T follicular helper cell (primary cell): ENCODE data around the gene OBSCN.

Experiments used
- DNase-seq: peaks from one replicate; pipeline ENCODE4 v3.0.0-alpha.2; 2020; ENCODE audit warnings: low read depth

Gene OBSCN

GRCh38 chr1:228341814-228342626 lies 134.2 kb downstream of the OBSCN start:
- no peak for DNase-seq

GRCh38 chr1:228342627-228343190 lies 134.9 kb downstream of the OBSCN start:
- no peak for DNase-seq

GRCh38 chr1:228343191-228343661 lies 135.4 kb downstream of the OBSCN start:
- no peak for DNase-seq

DNA sequence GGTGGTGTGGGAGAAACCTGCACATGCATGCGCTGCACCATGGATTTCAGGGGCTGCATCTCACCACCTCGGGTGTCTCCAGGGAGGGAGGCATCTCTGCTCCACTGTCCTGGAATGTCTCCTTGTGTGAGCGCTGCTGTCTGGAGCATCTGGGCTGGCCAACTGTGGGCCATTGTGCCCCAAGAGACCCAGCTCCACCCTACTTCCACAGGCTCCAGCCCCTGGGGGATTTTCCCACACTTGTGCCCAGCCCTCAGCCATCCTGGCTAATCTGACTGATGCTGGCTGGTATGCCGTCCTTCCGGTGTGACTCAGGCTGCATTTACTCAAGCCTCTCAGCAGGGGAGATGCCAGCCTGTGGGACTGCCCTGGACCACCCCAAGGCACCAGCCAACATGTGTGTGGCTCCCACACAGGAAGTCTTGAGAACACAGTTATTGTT lies 136.8 kb downstream of the OBSCN start:
- no peak for DNase-seq

DNA sequence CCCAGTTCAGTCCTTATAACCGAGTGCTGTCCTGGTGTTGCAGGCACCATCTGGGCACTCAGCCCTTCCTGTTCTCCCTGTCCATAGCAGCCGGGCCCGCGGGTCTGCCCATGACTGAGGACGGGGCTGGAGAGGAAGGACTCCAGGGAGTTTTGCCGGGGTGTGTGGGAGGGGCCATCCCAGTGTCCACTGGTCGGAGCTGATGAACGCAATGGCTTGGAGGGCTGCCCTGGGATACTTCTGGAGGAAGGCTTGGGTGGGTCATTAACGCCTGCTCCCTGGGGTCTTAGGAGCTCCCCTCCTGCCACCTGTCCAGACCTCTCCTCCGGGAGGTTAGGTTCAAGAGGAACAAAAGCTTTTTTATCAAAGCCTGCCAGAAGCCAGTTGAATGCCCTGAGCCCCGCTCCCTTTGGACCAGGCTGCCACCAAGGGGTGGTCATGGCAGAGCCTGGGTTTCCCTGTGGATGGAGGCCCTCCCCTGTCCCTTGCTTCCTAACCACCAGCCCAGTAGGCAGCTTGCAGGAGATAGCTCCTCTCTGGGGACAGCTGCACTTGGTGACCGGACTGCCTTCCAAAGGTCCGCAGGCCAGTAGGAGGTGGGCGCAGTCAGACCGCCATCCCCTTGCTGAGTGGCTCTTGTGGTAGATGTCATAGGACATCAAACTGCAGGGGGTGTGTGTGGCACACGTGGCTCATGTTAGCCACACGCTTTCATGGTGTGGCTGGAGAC lies 137.5 kb downstream of the OBSCN start:
- DNase-seq = no peak

GRCh38 chr1:228346731-228347130 lies 138.9 kb downstream of the OBSCN start:
- no peak for DNase-seq

- DNase-seq = no peak
These were observed 139.3 kb downstream of the OBSCN start for GRCh38 chr1:228347181-228347580.

- no peak for DNase-seq
These were observed 141.0 kb downstream of the OBSCN start for GRCh38 chr1:228348708-228349467.

DNA sequence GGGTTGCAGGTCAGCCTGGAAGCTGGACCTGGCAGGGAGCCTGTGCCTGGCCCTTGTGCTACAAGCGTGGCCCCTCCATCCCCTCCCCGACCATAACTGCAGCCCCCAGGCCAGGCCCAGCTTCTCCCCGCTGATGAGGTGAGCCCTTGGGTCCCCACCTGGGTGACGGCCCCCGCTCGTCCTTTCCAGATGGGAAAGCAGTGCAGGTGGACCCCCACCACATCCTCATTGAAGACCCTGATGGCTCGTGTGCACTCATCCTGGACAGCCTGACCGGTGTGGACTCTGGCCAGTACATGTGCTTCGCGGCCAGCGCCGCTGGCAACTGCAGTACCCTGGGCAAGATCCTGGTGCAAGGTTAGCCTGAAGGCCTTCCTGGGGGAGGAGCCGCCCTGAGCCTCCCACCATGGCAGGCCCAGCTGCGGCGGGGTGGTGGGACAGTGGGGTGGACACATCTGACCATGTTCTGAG lies 141.9 kb downstream of the OBSCN start:
- DNase-seq = no peak

DNA sequence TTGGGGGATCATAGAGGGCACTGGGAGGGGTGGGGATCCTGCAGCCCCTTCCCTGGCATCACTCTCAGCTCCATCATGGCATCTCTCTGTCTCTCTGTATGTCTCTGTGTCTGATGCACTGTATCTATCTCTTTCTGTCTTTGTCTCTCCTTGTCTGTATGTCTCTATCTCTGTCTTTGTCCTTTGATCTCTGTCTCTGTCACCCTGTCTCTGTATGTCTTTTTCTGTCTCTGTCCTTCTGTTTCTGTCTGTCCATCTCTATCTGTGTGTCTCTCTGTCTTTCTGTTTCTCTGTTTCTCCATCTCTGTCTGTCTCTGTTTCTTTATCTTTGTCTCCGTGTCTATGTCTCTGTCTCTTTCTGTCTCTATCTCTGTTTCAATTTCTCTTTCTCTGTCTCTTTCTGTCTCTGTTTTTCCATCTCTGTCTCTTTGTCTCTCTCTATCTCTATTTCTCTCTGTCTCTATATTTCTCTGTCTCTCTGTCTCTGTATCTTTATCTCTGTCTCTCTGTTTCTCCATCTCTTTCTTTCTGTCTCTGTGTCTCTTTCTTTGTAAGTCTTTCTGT lies 142.4 kb downstream of the OBSCN start:
- no peak for DNase-seq

GRCh38 chr1:228350831-228351781 lies 143.3 kb downstream of the OBSCN start:
- DNase-seq = no peak

GRCh38 chr1:228351850-228352249 lies 144.0 kb downstream of the OBSCN start:
- DNase-seq = no peak

GRCh38 chr1:228352677-228353481 lies 145.0 kb downstream of the OBSCN start:
- DNase-seq = no peak

DNA sequence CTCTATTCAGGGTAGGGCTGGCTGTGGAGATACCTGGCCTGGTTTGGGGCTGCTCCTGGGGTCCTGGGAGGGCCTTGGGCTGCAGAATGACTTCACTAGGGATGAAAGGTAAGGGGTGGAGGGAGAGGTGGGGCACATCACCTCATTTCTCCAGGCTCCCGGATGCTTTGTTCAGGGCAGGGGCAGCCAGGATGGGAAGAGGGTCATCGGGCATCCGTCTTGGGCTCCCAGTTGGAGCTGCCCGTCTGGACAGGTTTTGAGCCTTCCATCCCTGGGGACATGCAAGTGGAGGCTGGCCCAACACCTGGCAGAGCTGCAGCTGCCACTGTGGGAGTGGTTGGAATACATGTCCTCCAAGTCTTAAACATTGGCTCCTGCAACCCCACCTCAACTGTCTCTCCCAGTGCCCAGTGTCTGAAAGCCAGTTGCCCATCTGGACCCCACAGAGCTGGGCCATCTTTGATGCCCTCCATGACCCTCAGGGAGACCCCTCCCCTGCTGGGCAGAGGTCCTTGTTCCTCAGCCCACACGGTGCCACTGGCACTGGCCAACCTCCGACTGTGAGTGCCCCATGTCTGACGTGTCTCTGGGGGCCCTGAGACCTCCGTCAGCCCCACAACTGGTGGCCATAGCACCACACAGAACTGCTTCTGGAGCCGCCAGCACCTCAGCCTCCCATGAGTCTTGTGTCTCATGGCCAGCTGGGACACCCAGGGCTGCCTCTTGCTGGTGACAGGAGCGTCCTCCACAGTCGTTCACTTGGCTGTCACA lies 145.9 kb downstream of the OBSCN start:
- DNase-seq = no peak

DNA sequence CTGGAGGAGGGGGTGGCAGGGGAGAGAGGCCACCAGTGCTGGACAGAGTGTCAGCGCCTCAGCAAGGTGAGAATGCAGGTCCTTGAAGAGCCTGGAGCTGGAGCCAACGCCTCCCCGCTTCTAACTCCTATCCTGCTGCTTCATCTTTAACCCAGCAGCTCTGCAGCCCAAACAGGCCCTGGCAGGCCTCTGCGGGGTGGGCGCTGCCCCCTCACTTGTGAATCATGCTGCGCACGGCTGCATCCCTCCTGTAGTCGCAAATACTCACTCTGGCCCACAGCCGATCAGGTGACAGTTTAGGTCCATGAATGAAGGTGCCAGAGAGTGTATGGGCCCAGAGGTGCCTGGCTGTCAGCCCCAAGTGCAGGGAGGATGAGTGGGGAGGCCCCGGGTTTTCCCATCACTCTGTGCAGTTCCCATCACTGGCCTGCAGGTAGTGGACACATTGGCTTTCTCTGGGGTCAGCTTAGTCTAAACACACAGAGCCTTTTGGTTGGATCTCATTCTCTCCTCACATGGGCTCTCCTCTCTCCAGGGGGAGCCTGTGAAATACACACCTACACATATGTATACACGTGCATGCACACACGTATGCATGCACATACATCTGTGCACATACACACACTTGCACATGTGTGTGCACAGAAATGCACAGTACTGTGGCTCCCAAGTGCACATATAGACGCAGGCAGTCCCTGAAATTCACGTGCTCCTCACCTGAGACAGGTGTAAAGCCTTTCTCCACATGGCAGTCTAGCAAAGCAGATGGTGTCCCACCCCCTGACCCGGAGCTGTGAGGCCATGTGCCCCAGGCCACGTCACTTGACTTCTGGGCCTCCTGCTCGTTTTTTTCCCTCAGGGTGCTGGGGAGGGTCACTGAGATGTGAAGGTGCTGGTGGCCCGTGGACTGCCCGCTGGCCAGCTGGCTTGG lies 146.8 kb downstream of the OBSCN start:
- no peak for DNase-seq

DNA sequence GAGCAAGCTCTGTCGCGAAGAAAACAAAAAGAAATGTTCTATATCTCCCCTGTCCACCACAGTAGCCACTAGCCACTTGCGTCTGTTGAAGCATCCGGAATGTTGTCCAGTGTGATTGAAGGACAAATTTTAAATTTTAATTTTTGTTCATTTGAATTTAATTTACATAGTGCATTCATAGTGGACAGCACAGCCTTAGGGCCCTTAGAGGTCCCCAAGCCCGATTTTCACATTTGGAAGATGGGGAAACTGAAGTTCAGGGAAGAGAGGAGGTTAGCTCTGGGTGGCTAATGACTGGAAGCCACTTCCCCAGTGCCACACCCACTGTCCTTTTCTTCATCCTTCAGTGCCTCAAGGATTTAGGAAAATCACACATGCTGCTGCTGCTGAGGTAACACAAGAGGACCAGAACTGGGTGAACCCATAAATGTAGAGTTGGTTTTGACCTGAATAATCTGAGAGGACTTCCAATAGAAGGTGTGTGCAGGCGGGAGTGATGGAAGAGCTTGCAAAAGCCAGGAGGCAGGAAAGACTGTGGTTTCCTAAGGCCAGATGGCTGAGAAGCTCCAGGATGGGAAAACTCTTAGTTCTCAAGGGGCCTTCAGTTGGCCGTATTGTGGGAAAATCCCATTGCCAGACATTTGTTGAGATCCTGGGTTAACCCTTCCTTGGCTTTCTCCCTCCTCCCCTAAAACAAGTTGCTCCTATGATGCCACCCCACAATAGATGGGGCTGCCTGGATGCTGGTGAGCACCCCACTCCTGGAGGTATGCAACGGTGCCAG lies 149.2 kb downstream of the OBSCN start:
- no peak for DNase-seq
